Naive thymus-derived CD4-positive, alpha-beta T cell (primary cell): ENCODE results near the gene FAM98C. TPM values are rescaled to one million over a fixed set of nuclear protein-coding genes. Genes with fewer than 3 reads are reported as not detected.

ENCODE experiments used
- ATAC-seq: fragments of 150-1000 bp; cut with Tn5 transposase; 2 replicates; pipeline ENCODE4 v1.10.0; 2021; ENCODE audit warnings: mild to moderate bottlenecking, moderate library complexity
- CTCF ChIA-PET: fragments of 350-600 bp; sonication (Branson Sonifier 250); formaldehyde crosslinking; loops from one replicate; lab custom pipeline; 2021; ENCODE audit warnings: antibody characterized with exemption; lab: Charles Lee
- POLR2A ChIA-PET: fragments of 350-600 bp; sonication (Branson Sonifier 250); formaldehyde crosslinking; loops from one replicate; lab custom pipeline; 2021; ENCODE audit warnings: antibody characterized with exemption, inconsistent platforms; lab: Charles Lee
- DNase-seq, 9 donors: peaks; one replicate each; pipeline versions ENCODE4 v3.0.0 to v3.0.0-alpha.2; 2020 to 2022; ENCODE audit warnings: mixed read lengths in 1 of 9
- H3K27ac ChIP-seq: one replicate; pipeline ENCODE4 v1.7.0; 2013; ENCODE audit warnings: mild to moderate bottlenecking, low read depth, low read length, moderate library complexity
- H3K27me3 ChIP-seq, 2 donors: one replicate each; pipeline ENCODE4 v1.7.0; 2013; ENCODE audit warnings: low read length in 2 of 2, mild to moderate bottlenecking in 2 of 2, moderate library complexity in 2 of 2; ENCODE audit not compliant: control insufficient read depth in 2 of 2, insufficient read depth in 2 of 2
- H3K36me3 ChIP-seq, 3 experiments: 1 replicate in 2 of 3; 2 replicates in 1 of 3; pipeline ENCODE4 v1.7.0; 2013; ENCODE audit warnings: low read length in 3 of 3, mild to moderate bottlenecking in 3 of 3, moderate library complexity in 1 of 3; ENCODE audit not compliant: insufficient read depth in 3 of 3, control insufficient read depth in 2 of 3
- H3K4me1 ChIP-seq, 2 donors: one replicate each; pipeline ENCODE4 v1.7.0; 2013; ENCODE audit warnings: low read length in 2 of 2, mild to moderate bottlenecking in 2 of 2, moderate library complexity in 1 of 2; ENCODE audit not compliant: control insufficient read depth in 2 of 2, insufficient read depth in 2 of 2
- H3K4me3 ChIP-seq: 2 replicates; pipeline ENCODE4 v1.7.0; 2013; ENCODE audit warnings: mild to moderate bottlenecking, low read length
- H3K9me3 ChIP-seq, 3 experiments: 1 replicate in 2 of 3; 2 replicates in 1 of 3; pipeline ENCODE4 v1.7.0; 2013; ENCODE audit warnings: low read length in 3 of 3; ENCODE audit not compliant: control insufficient read depth in 2 of 3
- H3K27ac Mint-ChIP-seq, 9 donors: one replicate each; pipeline ENCODE4 v1.8.0; 2020 to 2022; ENCODE audit warnings: mixed read lengths in 9 of 9, mild to moderate bottlenecking in 8 of 9, moderate library complexity in 5 of 9, inconsistent platforms in 2 of 9
- H3K27me3 Mint-ChIP-seq, 5 donors: one replicate each; pipeline ENCODE4 v1.8.0; 2021 to 2022; ENCODE audit warnings: mixed read lengths in 5 of 5, mild to moderate bottlenecking in 1 of 5
- H3K36me3 Mint-ChIP-seq, 5 donors: one replicate each; pipeline ENCODE4 v1.8.0; 2020 to 2022; ENCODE audit warnings: mixed read lengths in 5 of 5, mild to moderate bottlenecking in 3 of 5, inconsistent platforms in 1 of 5
- H3K4me1 Mint-ChIP-seq, 7 donors: one replicate each; pipeline ENCODE4 v1.8.0; 2020 to 2022; ENCODE audit warnings: mixed read lengths in 7 of 7, mild to moderate bottlenecking in 3 of 7, inconsistent platforms in 1 of 7
- H3K4me3 Mint-ChIP-seq, 10 donors: one replicate each; pipeline ENCODE4 v1.8.0; 2020 to 2022; ENCODE audit warnings: mild to moderate bottlenecking in 10 of 10, mixed read lengths in 10 of 10, moderate library complexity in 6 of 10, inconsistent platforms in 2 of 10
- H3K9me3 Mint-ChIP-seq, 11 donors: one replicate each; pipeline ENCODE4 v1.8.0; 2020 to 2022; ENCODE audit warnings: mixed read lengths in 11 of 11, mild to moderate bottlenecking in 4 of 11, inconsistent platforms in 1 of 11, moderate library complexity in 1 of 11
- intact Hi-C, 2 donors: fragments of 100-400 bp; cut with micrococcal nuclease; formaldehyde crosslinking; loops; one replicate each; pipeline ENCODE4 v1.15.1; 2023
- polyA plus RNA-seq, 2 donors: library from polyadenylated mRNA; unstranded; fragments of 300-500 nt; fragmentation: Illumina TruSeq; gene quantifications; one replicate each; pipeline ENCODE4 v1.2.3, GENCODE V29; 2021
- total RNA-seq, 6 experiments: library from RNA in 5 of 6; stranded (reverse) in 5 of 6; gene quantifications; 1 replicate in 5 of 6; 2 replicates in 1 of 6; pipeline ENCODE4 v1.2.3 and lab custom pipeline; 2021 to 2026

FAM98C gene
- total and polyA plus RNA-seq, 7 experiments from 2014 or later = 16.2 to 56.5 (median 35.9) TPM

DNA sequence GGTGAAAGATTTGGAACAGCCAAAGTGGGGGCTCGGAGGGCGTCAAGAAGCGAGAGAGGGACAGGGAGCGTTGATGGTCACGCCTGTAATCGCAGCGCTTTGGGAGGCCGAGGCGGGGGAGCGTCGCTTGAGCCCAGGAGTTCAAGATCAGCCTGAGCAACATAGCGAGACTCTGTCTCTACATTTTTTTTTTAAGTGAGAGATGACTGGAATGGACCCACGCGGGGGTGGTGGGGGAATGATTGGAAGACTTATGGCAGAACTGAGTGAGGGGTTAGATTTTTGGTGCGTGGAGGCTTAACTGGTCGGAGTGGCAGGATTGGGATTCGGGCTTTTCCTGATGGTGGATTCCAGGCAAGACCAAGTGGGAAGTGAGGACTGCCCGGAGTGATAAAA, 27.8 kb upstream of the FAM98C start:
- Mint-ChIP-seq H3K36me3 (peaks cover 3 to 26% (median 22%) of the 10 kb centered on the region in 5 donors), H3K4me1 (peaks cover 17 to 32% (median 29%) of the 10 kb centered on the region in 7 donors), H3K27me3 (peaks cover 0 to 7% (median 0%) of the 10 kb centered on the region in 5 donors), H3K27ac (peak overlapping the region; percentile 90 to 99 (median 98)), H3K4me3 (peak overlapping the region; percentile 96 to 100 (median 98)), H3K9me3 (peaks cover 0 to 1% (median 0%) of the 10 kb centered on the region in 11 donors)
- Histone ChIP-seq H3K27ac (peak overlapping the region; percentile 93), H3K27me3 (peaks cover 0 to 4% of the 10 kb centered on the region in 2 donors), H3K36me3 (peaks cover 5 to 34% (median 13%) of the 10 kb centered on the region in 3 experiments), H3K9me3 (no peaks in the 10 kb centered on the region), H3K4me1 (peaks cover 17 to 19% of the 10 kb centered on the region in 2 donors), H3K4me3 (peak overlapping the region; percentile 96)
- ATAC-seq (no peak), DNase-seq (no peak)
- CTCF ChIA-PET = interaction anchor here (0.6 to 1.4 kb wide), 4 partner anchors 15 to 243 kb away, joined by 3 to 11 read pairs (median 4); partner anchors contain the start of gene MAP4K1
- intact Hi-C loops = loop anchor here in 1 of 2 donors (2.0 kb wide), 1 partner anchor 1202 kb away; the partner anchor contains the start of gene ZNF585A
- POLR2A ChIA-PET = interaction anchor here (1.2 to 3.6 kb wide), 10 partner anchors 11 to 1061 kb away, joined by 3 to 40 read pairs (median 8); partner anchors contain the start of genes CATSPERG, FAM98C, GGN and RPS16

DNA sequence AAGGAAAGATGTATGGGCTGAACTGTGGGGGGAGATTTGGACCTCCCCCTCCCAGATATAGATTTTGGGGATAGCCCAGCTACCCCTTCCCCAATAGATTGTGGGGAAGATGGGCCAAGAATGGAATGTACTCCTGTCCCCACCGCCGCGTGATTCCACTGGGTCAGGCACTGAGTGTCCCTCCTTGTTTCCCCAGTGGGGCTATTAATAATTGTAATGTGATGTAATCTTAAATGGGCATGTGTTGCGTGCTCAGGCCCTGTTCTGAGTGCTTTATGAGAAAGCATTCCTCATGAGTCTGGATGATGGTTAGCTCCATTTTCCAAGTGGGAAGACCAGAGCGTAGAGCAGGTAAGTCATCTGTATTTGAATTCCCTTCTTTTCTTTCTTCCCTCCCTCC, 27.1 kb upstream of the FAM98C start:
- no peaks in the 10 kb centered on the region for H3K9me3 ChIP-seq
- POLR2A ChIA-PET = interaction anchor here (0.7 to 3.6 kb wide), 8 partner anchors 10 to 27 kb away, joined by 3 to 40 read pairs (median 4); partner anchors contain the start of genes FAM98C and GGN
- H3K36me3 ChIP-seq = peaks cover 7 to 40% (median 18%) of the 10 kb centered on the region in 3 experiments
- H3K4me3 ChIP-seq = peak overlapping the region; percentile 96
- CTCF ChIA-PET = interaction anchor here (0.5 to 1.4 kb wide), 2 partner anchors 27 to 475 kb away, joined by 4 to 5 read pairs; partner anchors contain the start of gene FAM98C
- ATAC-seq = no peak
- peaks cover 0 to 5% (median 0%) of the 10 kb centered on the region in 5 donors for H3K27me3 Mint-ChIP-seq
- intact Hi-C loops = loop anchor here in 1 of 2 donors (2.0 kb wide), 1 partner anchor 1203 kb away; the partner anchor contains the start of gene ZNF585A
- peaks cover 17 to 19% of the 10 kb centered on the region in 2 donors for H3K4me1 ChIP-seq
- peaks cover 0 to 4% of the 10 kb centered on the region in 2 donors for H3K27me3 ChIP-seq
- peaks cover 3 to 30% (median 25%) of the 10 kb centered on the region in 5 donors for H3K36me3 Mint-ChIP-seq
- DNase-seq = no peak
- H3K4me3 Mint-ChIP-seq = peak overlapping the region; percentile 96 to 100 (median 98)
- peaks cover 17 to 35% (median 29%) of the 10 kb centered on the region in 7 donors for H3K4me1 Mint-ChIP-seq
- H3K9me3 Mint-ChIP-seq = peaks cover 0 to 2% (median 0%) of the 10 kb centered on the region in 11 donors
- H3K27ac ChIP-seq = peak overlapping the region; percentile 93
- peak overlapping the region in 7 of 9 donors; percentile 56 to 99 (median 97) for H3K27ac Mint-ChIP-seq

DNA sequence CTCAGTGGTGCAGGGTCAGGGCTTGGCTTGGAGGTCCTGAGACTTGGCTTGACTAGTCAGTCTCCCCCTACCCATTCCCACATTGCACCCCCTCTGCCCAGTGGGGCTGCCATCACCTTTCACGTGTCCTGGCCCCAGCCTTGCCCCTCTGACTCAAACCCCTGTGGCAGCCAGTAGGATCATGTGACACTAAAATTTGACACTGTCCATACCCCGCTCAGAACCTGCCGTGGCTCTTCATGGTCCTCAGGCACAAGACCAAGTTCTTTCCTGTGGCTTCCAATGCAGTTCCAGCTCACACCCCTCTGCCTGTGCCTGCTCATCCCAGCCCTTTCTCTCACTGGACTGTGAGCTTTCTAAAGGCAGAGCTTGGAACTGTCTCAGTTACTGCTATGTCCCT, 26.3 kb upstream of the FAM98C start:
- POLR2A ChIA-PET = interaction anchor here (0.7 to 3.6 kb wide), 7 partner anchors 9 to 518 kb away, joined by 3 to 40 read pairs (median 5); partner anchors contain the start of genes FAM98C and GGN

DNA sequence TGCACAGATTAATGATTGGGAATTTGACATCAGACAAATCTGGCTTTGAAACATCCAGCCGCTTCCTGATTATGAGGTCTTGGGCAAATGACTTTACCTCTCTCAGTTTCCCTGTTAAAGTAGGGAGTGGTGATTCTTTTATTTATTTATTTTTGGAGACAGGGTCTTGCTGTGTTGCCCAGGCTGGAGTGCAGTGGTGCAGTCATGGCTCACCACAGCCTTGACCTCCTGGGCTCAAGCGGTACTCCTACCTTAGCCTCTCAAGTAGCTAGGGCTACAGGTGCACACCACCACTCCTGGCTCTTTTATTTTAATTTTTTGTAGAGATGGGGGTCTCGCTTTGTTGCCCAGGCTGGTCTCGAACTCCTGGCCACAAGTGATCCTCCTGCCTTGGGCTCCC, 25.8 kb upstream of the FAM98C start:
- no peak overlapping the region for H3K27ac Mint-ChIP-seq
- peaks cover 0 to 4% (median 0%) of the 10 kb centered on the region in 5 donors for H3K27me3 Mint-ChIP-seq

More for the DNA sequence above, 26.3 kb upstream of the FAM98C start:
- H3K9me3 ChIP-seq = no peaks in the 10 kb centered on the region
- CTCF ChIA-PET = interaction anchor here (0.6 to 1.4 kb wide), 2 partner anchors 26 to 258 kb away, joined by 4 to 5 read pairs; partner anchors contain the start of gene FAM98C
- intact Hi-C loops = no loop called here
- peaks cover 0 to 3% of the 10 kb centered on the region in 2 donors for H3K27me3 ChIP-seq
- no peak overlapping the region for H3K4me3 ChIP-seq
- ATAC-seq = no peak
- DNase-seq = no peak
- H3K9me3 Mint-ChIP-seq = peaks cover 0 to 2% (median 0%) of the 10 kb centered on the region in 11 donors
- peaks cover 17 to 35% (median 29%) of the 10 kb centered on the region in 7 donors for H3K4me1 Mint-ChIP-seq
- peaks cover 0 to 4% (median 0%) of the 10 kb centered on the region in 5 donors for H3K27me3 Mint-ChIP-seq
- H3K4me1 ChIP-seq = peaks cover 17 to 19% of the 10 kb centered on the region in 2 donors
- H3K27ac Mint-ChIP-seq = peak overlapping the region in 6 of 9 donors; percentile 21 to 74 (median 41)
- H3K36me3 Mint-ChIP-seq = peaks cover 3 to 38% (median 33%) of the 10 kb centered on the region in 5 donors
- peaks cover 13 to 49% (median 26%) of the 10 kb centered on the region in 3 experiments for H3K36me3 ChIP-seq
- peak overlapping the region; percentile 17 to 100 (median 97) for H3K4me3 Mint-ChIP-seq
- no peak overlapping the region for H3K27ac ChIP-seq

DNA sequence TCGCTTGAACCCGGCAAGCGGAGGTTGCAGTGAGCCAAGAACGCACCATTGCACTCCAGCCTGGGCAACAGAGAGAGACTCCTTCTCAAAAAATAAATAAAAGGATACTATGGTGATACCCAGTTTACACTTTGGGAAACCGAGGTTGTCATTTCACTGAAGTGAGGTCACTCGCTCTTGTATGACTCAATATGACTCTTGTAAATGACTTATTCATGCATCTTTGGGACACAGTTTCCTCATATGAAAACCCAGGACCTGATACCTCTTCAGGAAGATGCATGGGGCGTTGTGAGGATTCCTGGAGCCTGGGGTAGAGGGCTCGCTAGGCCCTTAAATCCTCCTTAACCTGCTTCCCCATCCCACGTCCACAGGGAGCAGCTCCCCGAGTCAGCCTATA, 24.0 kb upstream of the FAM98C start:
- peaks cover 18 to 70% (median 33%) of the 10 kb centered on the region in 3 experiments for H3K36me3 ChIP-seq
- intact Hi-C loops = no loop called here
- H3K4me3 Mint-ChIP-seq = peak overlapping the region in 1 of 10 donors; percentile 16
- peaks cover 0 to 4% (median 0%) of the 10 kb centered on the region in 5 donors for H3K27me3 Mint-ChIP-seq
- H3K4me3 ChIP-seq = no peak overlapping the region
- no peaks in the 10 kb centered on the region for H3K27me3 ChIP-seq
- H3K27ac ChIP-seq = no peak overlapping the region
- ATAC-seq = no peak
- H3K36me3 Mint-ChIP-seq = peaks cover 3 to 57% (median 53%) of the 10 kb centered on the region in 5 donors
- H3K9me3 ChIP-seq = no peaks in the 10 kb centered on the region
- H3K9me3 Mint-ChIP-seq = peaks cover 0 to 3% (median 0%) of the 10 kb centered on the region in 11 donors
- CTCF ChIA-PET = no interaction called here
- H3K4me1 ChIP-seq = peaks cover 17 to 19% of the 10 kb centered on the region in 2 donors
- peaks cover 17 to 37% (median 29%) of the 10 kb centered on the region in 7 donors for H3K4me1 Mint-ChIP-seq
- peak in 1 of 9 donors; percentile 4 for DNase-seq
- POLR2A ChIA-PET = interaction anchor here (0.5 to 1.2 kb wide), 2 partner anchors 17 to 1580 kb away, joined by 3 read pairs; no protein-coding TSS in a partner anchor
- H3K27ac Mint-ChIP-seq = no peak overlapping the region

More for the DNA sequence above, 25.8 kb upstream of the FAM98C start:
- no peak for ATAC-seq
- intact Hi-C loops = no loop called here
- no peak for DNase-seq
- CTCF ChIA-PET = no interaction called here
- H3K9me3 ChIP-seq = no peaks in the 10 kb centered on the region
- Mint-ChIP-seq H3K9me3 (peaks cover 0 to 2% (median 0%) of the 10 kb centered on the region in 11 donors), H3K4me1 (peaks cover 17 to 35% (median 29%) of the 10 kb centered on the region in 7 donors), H3K4me3 (peak overlapping the region in 6 of 10 donors; percentile 87 to 100 (median 98)), H3K36me3 (peaks cover 3 to 43% (median 38%) of the 10 kb centered on the region in 5 donors)
- H3K27ac ChIP-seq = no peak overlapping the region
- no peak overlapping the region for H3K4me3 ChIP-seq
- H3K27me3 ChIP-seq = no peaks in the 10 kb centered on the region
- peaks cover 17 to 19% of the 10 kb centered on the region in 2 donors for H3K4me1 ChIP-seq
- POLR2A ChIA-PET = interaction anchor here (0.7 to 1.6 kb wide), 3 partner anchors 10 to 518 kb away, joined by 3 to 12 read pairs (median 11); partner anchors contain the start of gene GGN
- H3K36me3 ChIP-seq = peaks cover 17 to 53% (median 29%) of the 10 kb centered on the region in 3 experiments

DNA sequence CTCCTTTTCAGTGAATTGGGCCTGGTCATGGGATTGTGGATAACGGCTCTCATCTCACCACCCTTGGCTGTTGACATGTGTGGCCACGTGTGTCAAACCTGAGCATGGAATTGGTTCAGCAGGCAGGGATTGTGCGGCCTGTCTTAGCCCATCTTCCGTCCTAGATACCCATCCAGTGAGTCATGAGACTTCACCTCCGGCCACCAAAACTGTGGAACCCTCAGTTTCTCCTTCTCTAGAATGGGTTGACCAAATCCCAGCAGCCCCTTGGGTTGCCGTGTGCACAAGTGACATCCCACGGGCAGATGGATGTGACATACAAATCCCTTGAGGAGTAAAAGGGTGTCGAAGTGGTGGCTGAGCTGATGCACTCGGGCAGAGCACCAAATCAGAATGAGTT, 21.8 kb upstream of the FAM98C start:
- H3K36me3 ChIP-seq = peaks cover 18 to 78% (median 33%) of the 10 kb centered on the region in 3 experiments
- H3K9me3 Mint-ChIP-seq = peaks cover 0 to 3% (median 0%) of the 10 kb centered on the region in 11 donors
- H3K27me3 Mint-ChIP-seq = peaks cover 0 to 14% (median 6%) of the 10 kb centered on the region in 5 donors
- ChIA-PET POLR2A (no interaction called here), CTCF (no interaction called here)
- no peak overlapping the region for H3K4me3 Mint-ChIP-seq
- DNase-seq = no peak
- peaks cover 7 to 11% of the 10 kb centered on the region in 2 donors for H3K4me1 ChIP-seq
- no peak overlapping the region for H3K27ac Mint-ChIP-seq
- H3K27me3 ChIP-seq = no peaks in the 10 kb centered on the region
- H3K9me3 ChIP-seq = no peaks in the 10 kb centered on the region
- H3K4me3 ChIP-seq = no peak overlapping the region
- H3K4me1 Mint-ChIP-seq = peaks cover under 1 to 22% (median 10%) of the 10 kb centered on the region in 7 donors
- intact Hi-C loops = no loop called here
- peaks cover 0 to 69% (median 44%) of the 10 kb centered on the region in 5 donors for H3K36me3 Mint-ChIP-seq
- no peak overlapping the region for H3K27ac ChIP-seq
- ATAC-seq = no peak
